ENCODE measurements around the gene KIAA1755.

Gene KIAA1755

GRCh38 chr20:38178065-38178491, 82.5 kb downstream of the KIAA1755 start:
- in situ Hi-C loops (cut with HindIII; ENCODE audit: low pct_ligation_motif_present, low sequenced_read_pairs), result no loop called here
- TF ChIP-seq, protein P1, sequence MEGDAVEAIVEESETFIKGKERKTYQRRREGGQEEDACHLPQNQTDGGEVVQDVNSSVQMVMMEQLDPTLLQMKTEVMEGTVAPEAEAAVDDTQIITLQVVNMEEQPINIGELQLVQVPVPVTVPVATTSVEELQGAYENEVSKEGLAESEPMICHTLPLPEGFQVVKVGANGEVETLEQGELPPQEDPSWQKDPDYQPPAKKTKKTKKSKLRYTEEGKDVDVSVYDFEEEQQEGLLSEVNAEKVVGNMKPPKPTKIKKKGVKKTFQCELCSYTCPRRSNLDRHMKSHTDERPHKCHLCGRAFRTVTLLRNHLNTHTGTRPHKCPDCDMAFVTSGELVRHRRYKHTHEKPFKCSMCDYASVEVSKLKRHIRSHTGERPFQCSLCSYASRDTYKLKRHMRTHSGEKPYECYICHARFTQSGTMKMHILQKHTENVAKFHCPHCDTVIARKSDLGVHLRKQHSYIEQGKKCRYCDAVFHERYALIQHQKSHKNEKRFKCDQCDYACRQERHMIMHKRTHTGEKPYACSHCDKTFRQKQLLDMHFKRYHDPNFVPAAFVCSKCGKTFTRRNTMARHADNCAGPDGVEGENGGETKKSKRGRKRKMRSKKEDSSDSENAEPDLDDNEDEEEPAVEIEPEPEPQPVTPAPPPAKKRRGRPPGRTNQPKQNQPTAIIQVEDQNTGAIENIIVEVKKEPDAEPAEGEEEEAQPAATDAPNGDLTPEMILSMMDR (IDR thresholded peaks at IDR 0.05; ENCODE audit: low read depth, low read length, missing control alignments), result no peak
- Histone ChIP-seq H3K27me3 (replicated peaks) (no peaks in the 10 kb centered on the region), H3K36me3 (replicated peaks) (no peaks in the 10 kb centered on the region), H3K27ac (no peak overlapping the region), H3K4me3 (ENCODE audit: low read depth, low read length) (no peak overlapping the region)
- DNase-seq, result no peak

DNA sequence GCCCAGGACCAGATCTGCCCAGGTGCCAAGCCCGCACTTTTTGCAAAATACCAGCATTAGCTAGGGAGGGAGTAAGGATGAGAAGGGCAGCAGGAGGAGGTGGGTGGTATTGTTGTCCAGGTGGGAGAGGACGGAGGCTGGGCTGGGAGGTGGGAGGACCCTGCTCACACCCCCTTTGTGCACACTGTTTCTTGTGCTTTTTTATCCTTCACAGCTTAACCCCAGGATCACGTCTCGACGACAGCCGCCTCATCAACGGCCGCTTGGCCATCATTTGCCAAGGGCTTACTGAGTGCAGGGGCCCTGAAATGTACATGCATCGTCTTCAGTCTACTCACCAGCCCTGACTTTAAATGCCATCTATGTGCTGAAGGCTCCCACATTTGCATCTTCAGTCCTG, 83.3 kb downstream of the KIAA1755 start:
- in situ Hi-C loops (cut with HindIII; ENCODE audit: low pct_ligation_motif_present, low sequenced_read_pairs), result no loop called here
- H3K4me3 ChIP-seq (ENCODE audit: low read depth, low read length), result no peak overlapping the region
- H3K27ac ChIP-seq, result no peak overlapping the region
- TF ChIP-seq, protein P1 (IDR thresholded peaks at IDR 0.05; ENCODE audit: low read depth, low read length, missing control alignments), result no peak
- H3K27me3 ChIP-seq (replicated peaks), result no peaks in the 10 kb centered on the region
- no peaks in the 10 kb centered on the region for H3K36me3 ChIP-seq (replicated peaks)
- no peak for DNase-seq

DNA sequence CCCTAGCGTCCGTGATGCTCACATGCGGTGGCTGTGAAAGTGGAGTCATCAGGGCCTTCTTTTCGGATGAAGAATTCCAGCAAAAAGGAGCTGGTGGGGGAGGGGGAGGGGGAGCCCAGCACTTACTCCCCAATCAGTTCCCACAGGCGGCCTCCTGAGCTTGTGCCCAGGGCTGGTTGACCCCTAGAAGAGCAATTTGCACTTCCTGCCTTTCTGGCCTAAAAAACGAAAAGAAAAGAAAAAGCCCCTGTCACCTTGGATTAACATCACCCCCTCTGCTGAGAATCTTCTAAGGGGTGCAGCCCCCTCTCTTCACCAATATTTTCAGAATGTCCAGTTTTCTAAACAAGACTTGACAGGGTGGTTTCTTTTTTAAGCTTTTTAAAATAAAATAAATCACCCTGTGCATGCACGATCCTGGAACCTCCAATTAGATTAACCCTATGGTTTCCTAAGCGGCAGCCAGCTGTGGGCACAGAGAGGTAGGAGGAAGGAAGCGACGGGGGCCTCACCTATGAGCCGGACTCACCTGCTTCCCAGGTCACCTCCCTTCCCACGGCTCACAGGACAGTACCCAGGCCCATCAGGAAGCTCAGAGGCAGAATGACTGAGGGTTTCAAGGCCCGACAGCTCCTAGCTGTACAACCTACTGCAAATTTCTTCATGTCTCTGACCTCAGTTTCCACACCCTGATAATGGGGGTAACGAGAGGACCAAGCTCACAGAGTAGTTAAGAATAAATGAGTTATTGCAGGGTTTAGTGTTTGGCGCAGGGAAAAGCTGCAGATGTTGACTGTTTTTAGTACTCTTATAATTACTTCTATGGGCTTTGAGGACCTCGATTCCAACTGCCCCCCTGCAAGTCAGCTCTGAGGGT, 85.0 kb downstream of the KIAA1755 start:
- H3K27me3 ChIP-seq (replicated peaks), result no peaks in the 10 kb centered on the region
- no peak overlapping the region for H3K4me3 ChIP-seq (ENCODE audit: low read depth, low read length)
- in situ Hi-C loops (cut with HindIII; ENCODE audit: low pct_ligation_motif_present, low sequenced_read_pairs), result no loop called here
- TF ChIP-seq, protein P1 (IDR thresholded peaks at IDR 0.05; ENCODE audit: low read depth, low read length, missing control alignments), result no peak
- no peak overlapping the region for H3K27ac ChIP-seq
- no peak for DNase-seq
- H3K36me3 ChIP-seq (replicated peaks), result no peaks in the 10 kb centered on the region

GRCh38 chr20:38173237-38174156, 87.0 kb downstream of the KIAA1755 start:
- peak overlapping the region; percentile 28 for H3K27ac ChIP-seq
- DNase-seq, result peak; percentile 94
- H3K4me3 ChIP-seq (ENCODE audit: low read depth, low read length), result no peak overlapping the region
- no peaks in the 10 kb centered on the region for H3K27me3 ChIP-seq (replicated peaks)
- TF ChIP-seq, protein P1 (IDR thresholded peaks at IDR 0.05; ENCODE audit: low read depth, low read length, missing control alignments), result peak; percentile 23
- H3K36me3 ChIP-seq (replicated peaks), result no peaks in the 10 kb centered on the region
- in situ Hi-C loops (cut with HindIII; ENCODE audit: low pct_ligation_motif_present, low sequenced_read_pairs), result no loop called here

DNA sequence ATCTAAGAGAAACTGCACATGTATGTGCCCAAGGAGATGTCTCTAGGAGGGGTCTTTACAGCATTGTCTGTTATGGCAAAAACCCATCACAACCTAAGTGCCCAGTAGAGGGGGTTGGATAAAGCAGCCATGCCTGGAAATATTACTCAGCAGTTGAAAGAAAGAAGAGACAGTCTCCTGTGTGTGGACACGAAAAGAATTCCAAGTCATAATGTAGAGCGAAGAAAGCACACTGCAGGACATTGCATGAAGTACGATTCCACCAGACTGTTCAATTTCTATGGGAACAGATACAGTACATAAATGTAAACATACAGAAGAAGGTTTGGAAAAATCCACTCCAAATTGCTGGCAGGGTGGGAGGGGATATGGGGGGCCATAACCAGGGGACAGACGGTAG, 88.1 kb downstream of the KIAA1755 start:
- in situ Hi-C loops (cut with HindIII; ENCODE audit: low pct_ligation_motif_present, low sequenced_read_pairs), result no loop called here
- TF ChIP-seq, protein P1 (IDR thresholded peaks at IDR 0.05; ENCODE audit: low read depth, low read length, missing control alignments), result peak; percentile 73
- H3K27me3 ChIP-seq (replicated peaks), result no peaks in the 10 kb centered on the region
- H3K27ac ChIP-seq, result peak overlapping the region; percentile 28
- H3K36me3 ChIP-seq (replicated peaks), result no peaks in the 10 kb centered on the region
- no peak overlapping the region for H3K4me3 ChIP-seq (ENCODE audit: low read depth, low read length)
- DNase-seq, result peak; percentile 60

Data from brain microvascular endothelial cell (primary cell).